ENCODE measurements around the gene ST8SIA1.

ST8SIA1 gene

GRCh38 chr12:22329621-22330020, 4.9 kb downstream of the ST8SIA1 start:
- DNase-seq (ENCODE audit: low spot score), result no peak

DNA sequence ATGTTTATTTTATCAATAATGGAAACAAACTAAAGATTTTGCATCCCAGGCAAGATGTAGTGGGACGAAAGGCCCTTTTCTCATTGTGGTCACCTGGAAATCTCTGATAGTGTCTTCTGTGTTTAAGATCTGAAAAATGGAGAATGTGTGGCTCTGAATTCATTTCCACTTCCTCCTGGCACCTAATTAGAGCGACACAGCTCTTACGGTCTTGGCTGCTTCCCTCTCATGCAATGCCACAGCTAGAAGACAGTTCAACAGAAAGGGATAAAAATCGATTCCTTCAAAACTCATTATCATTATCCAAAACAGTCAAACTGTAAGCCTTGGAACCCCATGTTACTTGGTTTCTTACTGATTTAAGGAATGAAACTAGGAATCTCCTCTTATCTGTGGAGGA, 9.3 kb downstream of the ST8SIA1 start:
- no peak for DNase-seq (ENCODE audit: low spot score)

GRCh38 chr12:22322091-22322490, 12.4 kb downstream of the ST8SIA1 start:
- DNase-seq (ENCODE audit: low spot score), result no peak

- no peak for DNase-seq (ENCODE audit: low spot score)
Observed at GRCh38 chr12:22321638-22322037, 12.9 kb downstream of the ST8SIA1 start.

GRCh38 chr12:22321018-22321605, 13.4 kb downstream of the ST8SIA1 start:
- no peak for DNase-seq (ENCODE audit: low spot score)

DNA sequence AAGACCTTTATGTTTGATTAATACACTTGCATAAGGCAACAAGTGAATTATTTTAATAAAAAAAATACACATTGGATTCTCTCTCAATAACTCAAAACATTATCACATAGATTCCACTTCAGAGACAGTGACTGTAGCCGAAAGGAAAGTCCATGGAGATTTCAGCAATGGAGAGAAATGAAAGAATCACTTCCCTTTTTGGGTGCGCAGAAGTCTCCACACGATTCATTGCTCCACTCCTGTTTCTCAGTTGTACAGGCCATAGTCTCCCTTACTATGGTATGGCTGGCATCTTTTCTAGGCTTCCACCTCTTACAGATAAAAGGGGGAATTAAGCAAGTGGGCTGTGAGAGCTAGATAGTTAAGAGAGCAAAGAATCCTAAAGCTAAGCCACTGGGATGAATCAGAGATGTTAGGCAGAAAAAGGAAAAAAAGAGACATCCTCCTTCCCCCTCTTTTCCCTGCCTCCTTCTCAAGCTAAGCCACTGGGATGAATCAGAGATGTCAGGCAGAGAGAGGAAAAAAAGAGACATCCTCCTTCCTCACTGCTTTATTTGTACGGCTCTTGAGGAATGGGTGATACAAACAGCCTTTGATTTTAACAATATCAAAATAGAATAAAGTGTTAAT, 16.3 kb downstream of the ST8SIA1 start:
- DNase-seq (ENCODE audit: low spot score), result peak; percentile 33

- DNase-seq (ENCODE audit: low spot score), result no peak
Observed at GRCh38 chr12:22313963-22314330, 20.6 kb downstream of the ST8SIA1 start.

- no peak for DNase-seq (ENCODE audit: low spot score)
Observed at GRCh38 chr12:22313286-22313962, 21.1 kb downstream of the ST8SIA1 start.

- DNase-seq (ENCODE audit: low spot score), result peak; percentile 50
Observed at GRCh38 chr12:22312336-22312735, 22.2 kb downstream of the ST8SIA1 start.

- DNase-seq (ENCODE audit: low spot score), result no peak
Observed at GRCh38 chr12:22310709-22311108, 23.8 kb downstream of the ST8SIA1 start.

DNA sequence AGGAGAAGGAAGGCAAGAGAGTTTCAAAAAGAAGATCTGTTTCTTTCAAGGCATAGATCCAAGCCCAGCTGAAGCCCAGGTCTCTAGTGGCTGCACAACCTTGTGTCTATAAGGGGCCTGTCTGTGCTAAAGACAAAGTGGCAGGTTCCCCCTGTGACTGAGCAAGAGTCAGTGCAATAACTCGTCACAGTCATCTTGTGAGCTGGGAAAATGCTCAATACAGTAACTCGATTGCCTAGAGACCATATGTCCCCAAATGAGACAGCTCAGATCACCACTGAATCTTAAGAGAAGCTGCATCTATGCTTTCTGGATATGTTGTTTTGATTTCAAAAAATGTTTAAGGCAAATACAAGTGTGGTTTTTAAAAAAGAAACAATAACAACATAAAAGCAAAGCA, 24.2 kb downstream of the ST8SIA1 start:
- DNase-seq (ENCODE audit: low spot score), result no peak

- no peak for DNase-seq (ENCODE audit: low spot score)
Observed at GRCh38 chr12:22307811-22308210, 26.7 kb downstream of the ST8SIA1 start.

DNA sequence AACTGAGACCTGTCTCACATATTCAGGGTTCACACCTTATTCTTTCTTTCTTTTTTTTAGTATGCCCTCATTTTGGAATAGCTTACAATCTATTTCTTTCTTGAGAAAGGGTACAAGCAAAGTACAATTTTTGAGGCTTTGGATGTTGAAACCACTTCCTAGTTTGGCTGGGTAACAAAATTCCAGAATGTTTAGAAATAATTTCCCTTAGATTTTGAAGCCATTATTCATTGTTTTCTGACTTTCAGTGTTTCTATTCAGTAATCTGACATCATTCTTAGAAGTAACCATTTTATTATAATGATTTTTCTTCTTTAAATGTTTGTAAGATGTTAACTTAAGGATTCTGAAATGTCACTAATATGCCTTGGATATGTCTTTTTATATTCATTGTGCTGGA, 28.2 kb downstream of the ST8SIA1 start:
- no peak for DNase-seq (ENCODE audit: low spot score)

DNA sequence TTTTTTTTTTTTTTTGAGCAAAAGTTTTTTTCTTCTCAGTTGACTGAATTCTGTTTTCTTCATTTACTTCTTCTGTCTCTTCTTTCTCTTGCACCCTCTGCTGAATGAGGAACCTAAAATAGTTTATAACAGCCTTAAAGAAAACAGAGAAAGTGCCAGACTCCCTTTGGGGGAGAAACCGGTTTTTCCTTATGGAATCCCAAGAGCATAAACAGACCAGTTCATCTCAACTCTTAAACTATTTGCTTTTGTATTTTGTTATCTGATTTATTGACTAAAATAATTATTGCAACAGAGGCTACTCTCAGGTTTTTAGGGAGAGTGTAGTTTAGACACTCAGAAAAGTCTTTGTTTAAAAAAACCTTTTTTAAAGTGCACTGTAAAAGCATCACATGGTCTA, 30.2 kb downstream of the ST8SIA1 start:
- DNase-seq (ENCODE audit: low spot score), result no peak

- no peak for DNase-seq (ENCODE audit: low spot score)
Observed at GRCh38 chr12:22299294-22299912, 35.1 kb downstream of the ST8SIA1 start.

DNA sequence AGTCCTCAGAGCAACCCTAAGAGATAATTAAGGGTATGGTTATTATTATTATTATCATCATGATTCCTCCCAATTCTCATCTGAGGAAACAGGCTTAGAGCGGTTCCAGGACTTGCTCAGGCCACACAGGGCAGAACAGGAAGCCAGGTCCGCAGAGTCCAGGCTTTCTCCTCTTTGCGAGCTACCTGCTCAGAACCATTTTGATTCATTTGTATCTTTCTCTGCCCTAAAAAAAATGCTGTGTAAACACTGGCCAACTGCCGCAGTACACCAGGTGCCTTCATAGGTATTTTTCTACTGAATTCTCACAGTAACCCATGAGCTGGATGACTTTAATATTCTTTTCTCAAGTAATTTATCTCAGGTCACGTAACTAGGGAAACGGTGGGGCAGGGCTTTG, 45.3 kb downstream of the ST8SIA1 start:
- no peak for DNase-seq (ENCODE audit: low spot score)

DNA sequence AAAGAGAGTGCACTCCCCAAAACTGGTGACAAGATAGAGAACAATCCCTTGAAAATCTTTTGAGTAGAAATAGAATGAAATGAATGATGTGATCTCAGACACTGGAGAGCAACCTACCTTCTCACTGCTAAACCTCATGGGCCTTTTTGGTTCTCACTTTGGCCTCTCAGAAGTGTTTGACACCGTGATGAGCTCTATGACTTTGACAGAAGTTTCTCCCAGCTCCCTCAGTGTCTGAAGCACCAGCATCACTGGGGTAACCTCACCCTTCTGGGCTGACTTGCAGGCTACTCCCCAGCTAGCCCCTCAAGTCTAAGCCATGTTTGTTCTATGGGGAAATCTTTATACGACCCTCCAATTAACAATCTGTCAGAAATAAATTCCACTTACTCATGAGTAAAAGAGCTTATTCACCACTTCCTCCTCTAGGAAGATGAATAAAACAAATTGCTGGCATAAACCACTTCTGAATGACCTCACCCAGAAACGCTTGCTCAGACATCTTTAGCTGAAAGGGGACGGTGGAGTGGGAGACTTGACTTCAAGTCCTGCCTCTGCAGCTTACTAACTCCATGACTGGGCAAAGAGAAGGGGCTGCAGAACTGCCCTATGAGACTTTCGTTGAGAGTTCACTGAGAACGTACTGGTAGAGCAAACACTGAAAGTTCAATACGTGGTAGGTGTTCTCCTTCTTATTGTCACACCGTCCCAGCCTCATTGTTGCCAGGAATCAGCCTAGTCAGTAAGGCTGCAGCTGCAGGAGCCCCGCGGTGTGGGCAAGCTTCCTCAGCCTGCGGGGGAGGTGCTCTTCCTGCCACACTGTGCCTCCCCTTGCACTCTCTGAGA, 46.5 kb downstream of the ST8SIA1 start:
- peak; percentile 56 for DNase-seq (ENCODE audit: low spot score)

DNA sequence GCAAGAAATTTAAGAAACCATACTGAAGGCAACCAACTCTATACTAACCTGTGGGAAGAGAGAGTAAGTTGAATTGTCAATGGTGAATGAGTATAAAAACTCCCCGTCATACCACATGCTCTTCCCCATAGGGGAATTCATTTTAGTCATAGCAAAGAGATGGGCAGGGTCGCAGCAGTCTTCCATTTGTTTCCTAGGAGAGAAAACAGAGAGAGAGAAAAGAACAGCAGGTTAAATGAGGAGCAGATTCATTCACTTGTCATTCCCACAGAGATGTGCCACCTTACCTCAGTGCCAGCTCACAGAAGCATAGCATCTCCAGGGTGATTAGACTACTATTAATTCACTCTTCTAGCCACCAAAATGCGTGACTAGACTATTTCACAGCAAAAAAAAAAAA, 47.4 kb downstream of the ST8SIA1 start:
- no peak for DNase-seq (ENCODE audit: low spot score)

DNA sequence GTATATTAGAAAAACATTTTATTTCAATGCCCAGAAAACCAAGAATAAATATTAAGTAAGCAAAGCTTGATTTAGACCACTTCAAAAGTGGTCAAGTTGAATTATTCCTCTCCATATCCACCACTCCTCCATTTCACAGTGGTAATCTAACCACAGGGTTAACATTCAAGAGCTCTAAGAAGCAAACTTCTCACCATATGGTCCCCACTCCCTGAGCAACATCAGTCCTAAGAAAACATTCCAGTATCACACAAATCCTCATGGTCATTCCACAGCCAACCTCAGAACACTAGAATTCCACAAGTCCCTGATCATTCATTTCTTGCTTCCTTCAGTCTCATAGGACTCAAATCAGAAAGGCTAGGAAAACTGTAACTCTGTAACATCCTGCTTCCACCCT, 47.9 kb downstream of the ST8SIA1 start:
- peak; percentile 77 for DNase-seq (ENCODE audit: low spot score)

GRCh38 chr12:22285846-22286245, 48.7 kb downstream of the ST8SIA1 start:
- no peak for DNase-seq (ENCODE audit: low spot score)

GRCh38 chr12:22284871-22285270, 49.6 kb downstream of the ST8SIA1 start:
- DNase-seq (ENCODE audit: low spot score), result no peak

DNA sequence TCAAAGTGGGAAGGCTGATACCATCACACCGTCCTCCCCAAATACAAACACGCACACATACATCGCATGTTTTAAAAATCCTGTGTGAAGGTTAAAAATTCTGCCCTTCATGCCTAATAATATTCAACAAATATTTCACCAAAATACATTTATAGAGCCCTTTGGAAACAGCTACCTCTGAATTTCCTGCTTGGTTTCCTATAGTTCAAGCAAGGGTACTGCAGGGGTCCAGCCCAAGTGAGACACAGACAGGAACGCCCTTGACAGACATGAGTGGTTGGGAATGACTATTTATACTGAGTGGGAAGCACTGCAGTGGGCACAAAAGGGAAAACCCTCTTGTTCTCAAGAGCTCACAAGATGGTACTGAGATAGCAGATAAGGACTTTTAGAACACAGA, 51.0 kb downstream of the ST8SIA1 start:
- no peak for DNase-seq (ENCODE audit: low spot score)

All from AG20443 (cell line).